GM19193 (cell line): ENCODE data around the gene RFX2.

Experiments
- POLR2A ChIP-seq: IDR thresholded peaks from 4 replicates; pipeline ENCODE4 v1.6.1; 2011; ENCODE audit not compliant: insufficient read depth, insufficient read length; ENCODE audit errors: extremely low read depth

RFX2 gene

GRCh38 chr19:5948752-5949564, 161.3 kb downstream of the RFX2 start:
- TF ChIP-seq POLR2A, result no peak

- no peak for TF ChIP-seq POLR2A
Observed at GRCh38 chr19:5947435-5947834, 162.9 kb downstream of the RFX2 start.

GRCh38 chr19:5943623-5944022, 166.7 kb downstream of the RFX2 start:
- no peak for TF ChIP-seq POLR2A
